Measurements from ENCODE around the gene IRF7. TPM values are rescaled to one million over a fixed set of nuclear protein-coding genes. Genes with fewer than 3 reads are reported as not detected.

The IRF7 gene
- total and polyA plus RNA-seq, 2 experiments from 2014 or later, result 12.3 to 17.3 TPM

DNA sequence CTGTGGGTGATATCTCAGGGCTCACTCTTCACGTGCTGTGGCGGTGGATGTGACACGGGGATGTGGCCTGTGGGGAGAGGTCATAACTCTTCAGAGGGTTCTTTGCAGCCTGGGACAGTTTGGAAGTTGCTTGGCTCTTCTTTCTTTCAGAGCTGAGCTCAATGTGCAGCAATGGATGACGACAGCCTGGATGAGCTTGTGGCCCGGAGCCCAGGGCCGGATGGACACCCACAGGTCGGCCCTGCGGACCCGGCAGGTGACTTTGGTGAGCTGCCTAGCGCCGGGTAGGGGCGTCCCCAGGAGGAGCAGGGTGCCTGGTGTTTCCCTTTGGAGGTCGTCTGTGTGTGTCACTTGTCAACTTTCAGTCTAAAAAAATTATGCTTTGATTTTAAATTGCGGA, 34.4 kb downstream of the IRF7 start (continued):
- no peak for TF ChIP-seq POLR2AphosphoS5 (IDR thresholded peaks at IDR 0.05; ENCODE audit: low read depth)
- TF ChIP-seq ZNF331 (CRISPR knock-in tag; IDR thresholded peaks at IDR 0.05; ENCODE audit: low read depth), result no peak
- TF ChIP-seq, protein P1, sequence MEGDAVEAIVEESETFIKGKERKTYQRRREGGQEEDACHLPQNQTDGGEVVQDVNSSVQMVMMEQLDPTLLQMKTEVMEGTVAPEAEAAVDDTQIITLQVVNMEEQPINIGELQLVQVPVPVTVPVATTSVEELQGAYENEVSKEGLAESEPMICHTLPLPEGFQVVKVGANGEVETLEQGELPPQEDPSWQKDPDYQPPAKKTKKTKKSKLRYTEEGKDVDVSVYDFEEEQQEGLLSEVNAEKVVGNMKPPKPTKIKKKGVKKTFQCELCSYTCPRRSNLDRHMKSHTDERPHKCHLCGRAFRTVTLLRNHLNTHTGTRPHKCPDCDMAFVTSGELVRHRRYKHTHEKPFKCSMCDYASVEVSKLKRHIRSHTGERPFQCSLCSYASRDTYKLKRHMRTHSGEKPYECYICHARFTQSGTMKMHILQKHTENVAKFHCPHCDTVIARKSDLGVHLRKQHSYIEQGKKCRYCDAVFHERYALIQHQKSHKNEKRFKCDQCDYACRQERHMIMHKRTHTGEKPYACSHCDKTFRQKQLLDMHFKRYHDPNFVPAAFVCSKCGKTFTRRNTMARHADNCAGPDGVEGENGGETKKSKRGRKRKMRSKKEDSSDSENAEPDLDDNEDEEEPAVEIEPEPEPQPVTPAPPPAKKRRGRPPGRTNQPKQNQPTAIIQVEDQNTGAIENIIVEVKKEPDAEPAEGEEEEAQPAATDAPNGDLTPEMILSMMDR (conservative IDR thresholded peaks at IDR 0.05; ENCODE audit: low read depth in 2 of 2), result no peak
- no peak for TF ChIP-seq EZH2 (IDR thresholded peaks at IDR 0.05; ENCODE audit: low read depth, unreplicated experiment)
- TF ChIP-seq, protein P2, sequence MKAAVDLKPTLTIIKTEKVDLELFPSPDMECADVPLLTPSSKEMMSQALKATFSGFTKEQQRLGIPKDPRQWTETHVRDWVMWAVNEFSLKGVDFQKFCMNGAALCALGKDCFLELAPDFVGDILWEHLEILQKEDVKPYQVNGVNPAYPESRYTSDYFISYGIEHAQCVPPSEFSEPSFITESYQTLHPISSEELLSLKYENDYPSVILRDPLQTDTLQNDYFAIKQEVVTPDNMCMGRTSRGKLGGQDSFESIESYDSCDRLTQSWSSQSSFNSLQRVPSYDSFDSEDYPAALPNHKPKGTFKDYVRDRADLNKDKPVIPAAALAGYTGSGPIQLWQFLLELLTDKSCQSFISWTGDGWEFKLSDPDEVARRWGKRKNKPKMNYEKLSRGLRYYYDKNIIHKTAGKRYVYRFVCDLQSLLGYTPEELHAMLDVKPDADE (IDR thresholded peaks at IDR 0.05), result no peak
- TF ChIP-seq EZH2phosphoT487 (IDR thresholded peaks at IDR 0.05; ENCODE audit: unreplicated experiment), result no peak
- TF ChIP-seq STAT1 (IDR thresholded peaks at IDR 0.05; ENCODE audit: unreplicated experiment), result no peak
- no peak for TF ChIP-seq CREB1 (CRISPR knock-in tag; IDR thresholded peaks at IDR 0.05; ENCODE audit: low read depth)
- TF ChIP-seq NANOG (IDR thresholded peaks at IDR 0.05; ENCODE audit: borderline replicate concordance), result no peak

DNA sequence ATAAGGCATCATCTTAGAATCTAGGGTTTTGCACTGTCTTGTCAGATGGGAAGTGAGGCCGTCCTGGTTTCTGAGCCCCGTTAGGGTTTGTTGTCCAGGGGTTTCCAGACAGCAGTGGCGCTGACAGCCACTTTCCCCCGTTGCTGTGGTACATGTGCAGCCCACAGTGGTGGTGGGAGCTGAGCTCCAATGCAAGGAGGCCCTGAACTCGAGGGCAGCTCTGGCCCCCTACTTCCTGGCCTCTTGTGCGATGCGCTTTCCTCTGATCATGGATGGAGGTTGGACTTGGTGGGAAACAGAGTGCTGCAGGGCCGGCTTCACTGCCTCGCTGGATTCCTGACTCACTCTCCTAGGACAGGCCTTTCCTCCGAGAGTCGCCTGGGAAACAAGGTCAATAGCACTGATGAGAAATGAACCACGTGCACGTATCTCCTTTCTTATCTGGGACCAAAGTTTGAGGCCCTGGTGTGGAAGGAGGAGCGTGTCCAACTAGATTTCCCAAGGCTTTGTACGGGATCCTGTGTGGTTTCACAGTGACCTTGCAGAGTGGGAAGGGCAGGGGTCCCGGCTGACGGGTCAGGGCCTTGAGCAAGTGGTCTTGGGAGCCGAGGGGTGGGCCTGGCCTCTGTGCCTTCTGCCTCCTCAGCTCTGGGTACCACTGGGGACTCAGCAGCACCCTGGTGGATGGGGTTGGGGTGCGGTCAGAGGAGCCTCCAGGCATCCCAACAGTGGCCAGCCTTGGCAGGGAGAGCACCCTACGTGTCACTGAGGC, 35.7 kb downstream of the IRF7 start:
- peak overlapping the region; percentile 38; the same call in 1 of the 2 replicates for H3K27ac Mint-ChIP-seq
- no peak overlapping the region for H3K4me3 Mint-ChIP-seq
- H3K27me3 Mint-ChIP-seq (ENCODE audit: insufficient read depth, low read depth, poor library complexity), result peaks cover 8% of the 10 kb centered on the region

More for the DNA sequence above, 35.7 kb downstream of the IRF7 start:
- Histone ChIP-seq H3K79me2 (replicated peaks; ENCODE audit: insufficient read depth) (peaks cover 72% of the 10 kb centered on the region), H3K9me2 (ENCODE audit: insufficient read depth) (no peaks in the 10 kb centered on the region), H4K20me1 (replicated peaks; ENCODE audit: insufficient read depth) (peaks cover 32% of the 10 kb centered on the region), H3K4me3 (no peak overlapping the region), H3K27ac (ENCODE audit: low read depth) (no peak overlapping the region), H3F3A (replicated peaks; ENCODE audit: low read depth) (peaks cover 11% of the 10 kb centered on the region; the same call in 1 of the 2 replicates), H2AFZ (no peak overlapping the region), H3K4me1 (ENCODE audit: insufficient read depth) (peaks cover 10% of the 10 kb centered on the region), H3K27me3 (ENCODE audit: insufficient read depth) (peaks cover 6% of the 10 kb centered on the region), H3K4me2 (no peak overlapping the region), H3K36me3 (ENCODE audit: insufficient read depth) (peaks cover 10% of the 10 kb centered on the region; the same call in 1 of the 2 replicates)
- DNase-seq (ENCODE audit: low spot score) (no peak), ATAC-seq (no peak)
- Mint-ChIP-seq H3K36me3 (ENCODE audit: low read depth) (peaks cover 18% of the 10 kb centered on the region), H3K9me3 (no peaks in the 10 kb centered on the region; the same call in 2 of the 3 replicates), H3K4me1 (peaks cover 15% of the 10 kb centered on the region)
- TF ChIP-seq EZH2 (IDR thresholded peaks at IDR 0.05; ENCODE audit: low read depth, unreplicated experiment) (no peak), NANOG (IDR thresholded peaks at IDR 0.05; ENCODE audit: borderline replicate concordance) (no peak), JUNB (IDR thresholded peaks at IDR 0.05; ENCODE audit: unreplicated experiment) (no peak), EZH2phosphoT487 (IDR thresholded peaks at IDR 0.05; ENCODE audit: unreplicated experiment) (no peak), ZNF331 (CRISPR knock-in tag; IDR thresholded peaks at IDR 0.05; ENCODE audit: low read depth) (no peak), STAT1 (IDR thresholded peaks at IDR 0.05; ENCODE audit: unreplicated experiment) (no peak)
- TF ChIP-seq, protein P2 (IDR thresholded peaks at IDR 0.05), result no peak
- TF ChIP-seq, protein P1 (conservative IDR thresholded peaks at IDR 0.05; ENCODE audit: low read depth in 2 of 2), result no peak
- TF ChIP-seq, protein P3, sequence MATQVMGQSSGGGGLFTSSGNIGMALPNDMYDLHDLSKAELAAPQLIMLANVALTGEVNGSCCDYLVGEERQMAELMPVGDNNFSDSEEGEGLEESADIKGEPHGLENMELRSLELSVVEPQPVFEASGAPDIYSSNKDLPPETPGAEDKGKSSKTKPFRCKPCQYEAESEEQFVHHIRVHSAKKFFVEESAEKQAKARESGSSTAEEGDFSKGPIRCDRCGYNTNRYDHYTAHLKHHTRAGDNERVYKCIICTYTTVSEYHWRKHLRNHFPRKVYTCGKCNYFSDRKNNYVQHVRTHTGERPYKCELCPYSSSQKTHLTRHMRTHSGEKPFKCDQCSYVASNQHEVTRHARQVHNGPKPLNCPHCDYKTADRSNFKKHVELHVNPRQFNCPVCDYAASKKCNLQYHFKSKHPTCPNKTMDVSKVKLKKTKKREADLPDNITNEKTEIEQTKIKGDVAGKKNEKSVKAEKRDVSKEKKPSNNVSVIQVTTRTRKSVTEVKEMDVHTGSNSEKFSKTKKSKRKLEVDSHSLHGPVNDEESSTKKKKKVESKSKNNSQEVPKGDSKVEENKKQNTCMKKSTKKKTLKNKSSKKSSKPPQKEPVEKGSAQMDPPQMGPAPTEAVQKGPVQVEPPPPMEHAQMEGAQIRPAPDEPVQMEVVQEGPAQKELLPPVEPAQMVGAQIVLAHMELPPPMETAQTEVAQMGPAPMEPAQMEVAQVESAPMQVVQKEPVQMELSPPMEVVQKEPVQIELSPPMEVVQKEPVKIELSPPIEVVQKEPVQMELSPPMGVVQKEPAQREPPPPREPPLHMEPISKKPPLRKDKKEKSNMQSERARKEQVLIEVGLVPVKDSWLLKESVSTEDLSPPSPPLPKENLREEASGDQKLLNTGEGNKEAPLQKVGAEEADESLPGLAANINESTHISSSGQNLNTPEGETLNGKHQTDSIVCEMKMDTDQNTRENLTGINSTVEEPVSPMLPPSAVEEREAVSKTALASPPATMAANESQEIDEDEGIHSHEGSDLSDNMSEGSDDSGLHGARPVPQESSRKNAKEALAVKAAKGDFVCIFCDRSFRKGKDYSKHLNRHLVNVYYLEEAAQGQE (IDR thresholded peaks at IDR 0.05; ENCODE audit: unreplicated experiment), result no peak
